Stimulated activated CD4-positive, alpha-beta T cell treated with anti-CD3 and anti-CD28 coated beads, Interleukin-2, amount 100 ng/mL, for 48 hours (primary cell): ENCODE results near the gene SLX1A.
"Not testable (repeated sequence)": the region's sequence is repeated elsewhere in the genome, so short reads cannot be mapped to it uniquely, and the experiment has no call there.

Experiments used
- DNase-seq, 2 donors: peaks; one replicate each; pipeline ENCODE4 v3.0.0-alpha.2; 2020

SLX1A gene

GRCh38 chr16:30184891-30185682, 8.6 kb upstream of the SLX1A start:
- DNase-seq, result peak; percentile 23 to 30

GRCh38 chr16:30185683-30186421, 7.8 kb upstream of the SLX1A start:
- DNase-seq, result peak; percentile 65 to 68

GRCh38 chr16:30186444-30186781, 7.3 kb upstream of the SLX1A start:
- DNase-seq, result peak in 1 of 2 donors; percentile 15

GRCh38 chr16:30186782-30187555, 6.7 kb upstream of the SLX1A start:
- peak; percentile 93 to 94 for DNase-seq

GRCh38 chr16:30187556-30187865, 6.2 kb upstream of the SLX1A start:
- DNase-seq, result no peak

- DNase-seq, result no peak
Observed at GRCh38 chr16:30187971-30188561, 5.6 kb upstream of the SLX1A start.

GRCh38 chr16:30191158-30191557, 2.5 kb upstream of the SLX1A start:
- DNase-seq, result not testable (repeated sequence)

GRCh38 chr16:30193098-30193497, 577 bp upstream of the SLX1A start:
- DNase-seq, result not testable (repeated sequence)

GRCh38 chr16:30194172-30194925, 674 bp downstream of the SLX1A start:
- DNase-seq, result not testable (repeated sequence)

- not testable (repeated sequence) for DNase-seq
Observed at GRCh38 chr16:30197001-30197400, 3.3 kb downstream of the SLX1A start.

- DNase-seq, result not testable (repeated sequence)
Observed at GRCh38 chr16:30199049-30199448, 5.4 kb downstream of the SLX1A start, which contains the start of gene SULT1A3. Gene SULT1A3 (plus strand): TSS chr16:30199255. CDS start chr16:30200729, 1,474 bp downstream.

GRCh38 chr16:30199608-30200343, 6.1 kb downstream of the SLX1A start:
- not testable (repeated sequence) for DNase-seq

GRCh38 chr16:30205541-30206236, 12.0 kb downstream of the SLX1A start:
- not testable (repeated sequence) for DNase-seq

- DNase-seq, result not testable (repeated sequence)
Observed at GRCh38 chr16:30206252-30206651, 12.6 kb downstream of the SLX1A start.

GRCh38 chr16:30207063-30207704, 13.5 kb downstream of the SLX1A start:
- DNase-seq, result not testable (repeated sequence)

GRCh38 chr16:30209032-30209431, 15.4 kb downstream of the SLX1A start:
- peak in 1 of 2 donors; percentile 1 for DNase-seq

GRCh38 chr16:30211414-30211813, 17.7 kb downstream of the SLX1A start:
- not testable (repeated sequence) for DNase-seq

- not testable (repeated sequence) for DNase-seq
Observed at GRCh38 chr16:30217082-30217481, 23.4 kb downstream of the SLX1A start.
